H54 (cell line): ENCODE results near the gene TRIM62.

Experiments
- DNase-seq: peaks from one replicate; pipeline ENCODE4 v3.0.0; 2011; ENCODE audit warnings: low spot score, mixed read lengths; ENCODE audit not compliant: insufficient read length
- FAIRE-seq: peaks from 3 replicates; lab custom pipeline; 2011; peaks lifted over from hg19 to GRCh38; lab: Jason Lieb, UNC
- POLR2A ChIP-seq: IDR thresholded peaks from 2 replicates; pipeline ENCODE4 v1.6.1; 2011; ENCODE audit warnings: low read depth, mild to moderate bottlenecking, low read length

The TRIM62 gene

DNA sequence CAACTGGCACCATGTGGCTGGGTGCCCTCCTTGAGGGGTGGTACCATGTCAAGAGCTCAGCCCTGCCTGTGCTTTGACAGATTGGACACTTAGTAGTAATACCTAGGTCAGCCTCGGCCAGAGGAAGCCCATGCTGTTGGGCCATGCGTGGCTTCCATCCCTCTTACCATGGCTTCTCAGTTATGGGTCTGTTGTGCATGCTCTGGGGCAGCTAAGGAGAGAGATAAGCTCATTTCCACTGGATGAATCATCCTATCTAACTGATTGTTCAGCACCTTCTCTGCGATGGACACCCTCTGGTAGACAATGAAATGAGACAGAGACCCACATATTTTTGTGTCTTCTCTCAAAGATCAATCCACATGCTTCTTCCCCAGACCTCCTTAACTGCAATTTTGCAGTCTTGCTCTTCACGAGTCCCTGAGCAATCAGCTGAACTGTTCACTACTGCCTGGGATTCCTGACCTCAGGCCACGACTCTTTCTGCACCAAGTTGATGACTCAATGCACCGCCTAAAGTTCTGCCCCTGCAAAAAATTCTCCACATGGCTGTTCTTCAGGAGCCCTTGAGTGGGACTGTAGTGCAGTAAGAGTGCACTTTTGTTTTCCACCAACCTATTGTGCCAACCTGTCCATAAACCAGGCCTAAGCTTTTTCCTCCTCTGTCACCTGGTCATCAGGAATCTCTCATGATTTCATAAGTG is 6.9 kb upstream of the TRIM62 start:
- DNase-seq, result no peak
- no peak for TF ChIP-seq POLR2A
- no peak for FAIRE-seq

DNA sequence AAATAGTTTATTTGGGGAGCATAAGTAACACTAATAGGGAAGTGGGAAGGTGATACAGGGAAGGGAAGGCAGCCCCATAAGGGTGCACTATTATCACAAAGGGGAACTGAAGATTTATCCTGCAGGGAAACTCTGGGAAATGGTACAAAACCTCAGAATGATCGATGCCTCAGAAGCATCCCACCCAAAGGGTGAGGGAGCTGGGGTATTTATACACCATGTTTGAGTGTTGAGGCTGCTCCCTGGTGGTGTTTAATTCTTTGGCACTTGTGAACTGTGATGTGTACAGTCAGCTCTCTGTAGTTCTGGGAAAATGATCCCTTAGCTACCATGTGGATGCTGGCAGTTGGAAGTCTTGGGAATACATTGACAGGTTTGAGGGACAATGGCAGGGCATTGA is 5.1 kb upstream of the TRIM62 start:
- DNase-seq (no peak), FAIRE-seq (no peak)
- no peak for TF ChIP-seq POLR2A

DNA sequence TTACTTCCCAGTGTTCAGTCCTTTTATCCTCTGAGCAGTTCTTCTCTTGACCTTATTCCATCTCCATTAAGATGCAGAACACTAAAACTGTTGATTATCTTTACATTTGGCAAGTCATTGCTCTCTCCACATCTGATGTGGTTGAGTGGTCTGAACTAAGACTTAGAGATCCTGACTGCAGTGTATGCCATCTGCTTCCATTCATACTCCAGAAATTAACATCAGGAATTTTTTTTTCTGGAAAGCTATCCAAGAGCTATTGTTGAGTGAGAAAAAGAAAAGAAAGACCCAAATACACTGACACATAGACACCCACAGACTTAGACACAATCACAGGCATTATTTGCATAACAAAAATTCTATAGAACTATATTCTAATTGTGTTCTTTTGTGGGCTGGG is 3.7 kb upstream of the TRIM62 start:
- DNase-seq (no peak), FAIRE-seq (no peak)
- TF ChIP-seq POLR2A, result no peak

DNA sequence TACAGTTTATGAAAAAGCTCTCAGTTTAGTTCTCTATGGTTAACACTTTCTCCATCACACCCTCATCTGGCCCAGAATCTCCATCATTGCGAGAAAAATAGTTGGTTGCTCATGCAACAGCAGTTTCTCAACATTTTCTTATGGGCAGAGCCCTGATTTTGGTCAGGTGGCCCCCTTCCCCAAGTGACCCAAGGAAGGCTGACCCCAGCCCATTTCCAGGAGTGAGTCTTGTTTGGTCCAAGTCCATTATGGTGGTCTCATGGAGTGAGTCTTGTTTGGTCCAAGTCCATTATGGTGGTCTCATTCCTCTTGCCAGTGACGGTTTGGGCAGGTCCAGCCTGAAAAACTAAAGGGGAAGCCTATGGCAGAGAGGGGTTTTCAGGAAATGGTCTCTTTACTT is 1.5 kb upstream of the TRIM62 start:
- DNase-seq (no peak), FAIRE-seq (no peak)
- no peak for TF ChIP-seq POLR2A

DNA sequence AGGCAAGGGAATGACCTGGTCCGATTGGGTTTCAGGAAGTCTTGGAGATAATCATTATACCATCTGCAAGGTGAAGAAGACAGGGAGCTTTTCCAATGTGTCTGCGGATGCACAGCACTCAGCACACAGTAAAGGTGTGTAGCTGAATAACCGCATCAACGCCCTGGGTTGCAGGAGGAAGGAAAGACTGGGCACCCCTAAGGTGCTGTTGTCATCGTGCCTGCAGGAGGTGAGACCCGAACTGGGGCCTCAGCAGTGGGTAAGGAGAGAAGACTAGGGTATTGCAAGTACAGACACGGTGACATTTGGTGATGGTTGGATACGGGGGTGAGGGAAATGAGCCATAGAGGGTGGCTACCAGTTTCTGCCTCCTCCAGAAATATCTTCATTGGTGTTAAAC is 1.1 kb upstream of the TRIM62 start:
- no peak for TF ChIP-seq POLR2A
- no peak for FAIRE-seq
- no peak for DNase-seq

DNA sequence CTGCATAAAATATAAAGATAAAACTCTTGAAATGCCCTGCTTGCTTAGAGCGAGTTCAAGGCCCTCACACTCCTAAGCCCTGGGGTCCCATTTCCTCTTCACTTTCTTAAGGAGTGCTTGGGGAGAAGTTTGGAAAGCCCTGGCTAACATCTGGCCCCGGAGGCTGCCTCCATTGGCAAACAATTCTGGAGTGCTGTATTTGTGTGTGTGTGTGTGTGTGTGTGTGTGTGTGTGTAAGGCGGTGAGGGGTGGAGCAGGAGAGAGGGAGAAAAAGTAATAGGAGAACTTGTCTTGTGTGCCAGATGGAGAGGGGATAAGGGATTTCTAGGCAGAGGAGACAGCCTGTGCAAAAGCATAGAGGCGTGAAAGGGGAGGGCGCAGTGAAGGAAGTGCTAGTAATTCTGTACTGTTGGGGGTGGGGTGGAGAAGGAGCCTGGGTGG is 578 bp upstream of the TRIM62 start:
- FAIRE-seq (no peak), DNase-seq (no peak)
- no peak for TF ChIP-seq POLR2A

DNA sequence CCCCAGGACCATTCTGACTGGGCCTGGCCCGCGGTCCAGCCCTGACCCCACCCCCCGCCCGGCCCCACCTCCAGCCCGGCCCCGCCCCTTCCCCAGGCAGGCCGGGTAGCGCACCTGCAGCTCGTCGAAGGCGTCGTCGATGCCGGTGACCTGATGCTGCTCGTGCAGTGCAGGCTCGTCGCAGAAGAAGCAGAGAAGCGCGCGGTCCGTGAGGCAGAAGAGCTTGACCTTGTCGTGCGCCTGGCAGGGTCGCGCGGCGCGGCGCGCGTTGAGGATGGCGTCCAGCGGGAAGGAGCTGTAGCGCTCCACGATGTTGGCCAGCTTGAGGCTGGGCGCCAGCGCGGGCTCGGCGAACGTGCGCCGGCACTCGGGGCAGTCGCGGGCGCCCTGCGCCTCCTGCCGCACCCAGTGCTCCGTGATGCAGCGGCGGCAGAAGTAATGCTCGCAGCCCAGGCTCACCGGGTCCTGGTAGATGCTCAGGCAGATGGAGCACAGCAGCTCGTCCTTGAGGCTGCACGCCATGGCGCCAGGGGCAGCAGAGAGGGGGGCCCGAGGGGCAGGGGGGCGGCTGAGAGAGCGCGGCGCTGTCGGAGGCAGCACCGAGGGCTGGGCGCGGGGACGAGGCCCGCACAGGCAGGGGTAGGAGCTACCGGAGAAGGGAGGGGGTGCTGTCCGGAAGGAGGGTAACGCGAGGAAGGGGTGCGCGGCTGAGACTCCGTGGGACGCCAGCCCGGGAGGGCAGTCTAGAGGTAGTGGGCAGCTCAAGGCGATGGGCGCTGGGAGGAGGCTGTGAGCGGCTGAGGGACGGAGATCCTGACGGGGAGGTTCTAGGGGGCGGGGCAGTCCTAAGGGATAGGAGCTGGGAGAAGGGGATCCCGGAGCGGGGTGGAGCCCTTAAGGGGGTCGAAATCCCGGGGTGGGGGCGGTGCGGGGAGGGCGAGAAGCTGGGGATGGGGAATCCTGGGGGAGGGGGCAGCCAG is 642 bp downstream of the TRIM62 start:
- peak; percentile 91 for DNase-seq
- no peak for FAIRE-seq
- no peak for TF ChIP-seq POLR2A

DNA sequence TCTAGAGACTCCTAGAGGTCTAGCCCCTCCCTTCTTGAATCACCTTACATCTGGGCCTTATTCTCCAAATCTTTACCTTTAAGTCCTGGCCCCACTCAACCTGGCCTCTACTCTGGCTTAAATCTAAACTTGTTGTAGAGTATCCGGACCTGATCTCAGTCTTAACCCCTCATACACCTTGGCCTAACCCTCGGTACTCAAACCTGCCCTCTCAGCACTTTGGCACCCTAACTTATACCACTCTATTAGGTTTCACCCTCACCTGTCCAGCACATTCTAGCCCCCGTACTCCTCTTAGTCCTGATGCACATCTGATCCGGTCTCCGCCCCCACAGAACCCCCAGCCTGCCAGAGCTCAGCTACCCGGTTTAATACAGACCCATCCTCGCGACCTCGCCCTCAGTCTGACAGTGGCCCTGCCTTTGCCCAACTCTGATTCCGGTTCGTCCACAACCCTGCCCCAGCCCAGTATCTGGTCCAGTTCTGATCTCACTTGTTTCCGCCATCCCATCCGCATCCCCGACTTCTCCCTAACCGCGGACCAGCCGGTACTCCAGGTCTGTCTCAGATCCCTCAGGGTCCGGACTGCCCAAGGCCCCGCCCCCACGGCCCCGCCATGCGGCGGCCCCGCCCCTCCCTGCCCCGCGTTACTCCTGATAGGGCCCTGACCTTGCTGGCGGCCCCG is 1.5 kb downstream of the TRIM62 start:
- FAIRE-seq (no peak), DNase-seq (no peak)
- no peak for TF ChIP-seq POLR2A

DNA sequence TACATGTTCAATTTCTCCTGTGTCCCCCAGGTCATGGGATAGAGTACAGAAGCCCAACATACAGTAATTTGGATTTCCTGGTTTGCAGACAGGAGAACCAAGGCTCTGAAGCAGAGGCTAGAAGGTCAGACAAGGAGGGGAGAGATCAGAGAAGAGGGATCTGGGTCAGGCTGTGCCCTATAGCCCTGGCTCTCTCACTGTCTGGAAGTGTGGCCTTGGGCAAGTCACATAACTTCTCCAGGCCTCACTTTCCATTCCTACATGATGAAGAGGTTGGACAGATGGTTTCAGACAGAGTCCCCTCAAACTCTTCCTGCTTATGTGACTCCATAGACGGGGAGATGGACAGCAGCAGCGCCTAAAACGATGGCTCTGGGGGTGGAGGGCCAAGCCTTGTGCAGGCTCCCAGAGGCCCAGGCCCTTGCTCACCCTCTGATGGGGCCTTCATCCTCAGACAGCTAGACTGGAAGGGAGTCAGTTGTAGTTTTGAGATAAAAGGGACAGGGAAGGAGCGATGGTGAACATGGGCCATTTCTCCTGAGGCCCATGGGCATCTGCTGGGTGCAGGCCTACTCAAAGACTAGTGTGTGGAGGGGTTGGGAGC is 2.9 kb downstream of the TRIM62 start:
- FAIRE-seq (no peak), DNase-seq (no peak)
- no peak for TF ChIP-seq POLR2A

DNA sequence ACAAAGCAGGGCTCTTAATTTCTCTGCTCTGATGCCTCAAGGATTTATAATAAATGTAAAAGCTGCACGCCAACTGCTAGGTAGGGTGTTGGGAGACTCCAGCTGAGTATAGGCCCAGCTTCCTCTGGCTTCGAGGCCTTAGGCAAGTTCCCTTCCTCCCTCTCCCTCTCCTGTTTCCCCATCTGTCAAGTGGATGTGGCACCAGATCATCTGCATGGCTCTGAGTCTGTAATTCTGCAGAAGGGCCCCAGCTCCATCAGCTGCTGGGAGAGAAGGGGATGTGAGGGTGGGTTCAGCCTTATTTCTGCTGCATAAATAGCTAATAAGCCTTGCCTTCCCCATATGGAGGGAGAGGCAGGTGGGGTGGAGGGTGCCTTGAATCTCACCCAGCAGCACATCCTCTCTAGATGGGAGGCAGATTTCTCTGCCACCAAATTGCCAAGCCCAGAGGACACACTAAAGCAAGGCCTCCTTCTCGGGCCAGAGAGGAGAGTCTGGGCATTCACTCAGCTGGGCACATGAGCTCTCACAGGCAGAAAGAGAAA is 3.8 kb downstream of the TRIM62 start:
- no peak for FAIRE-seq
- no peak for TF ChIP-seq POLR2A
- no peak for DNase-seq

DNA sequence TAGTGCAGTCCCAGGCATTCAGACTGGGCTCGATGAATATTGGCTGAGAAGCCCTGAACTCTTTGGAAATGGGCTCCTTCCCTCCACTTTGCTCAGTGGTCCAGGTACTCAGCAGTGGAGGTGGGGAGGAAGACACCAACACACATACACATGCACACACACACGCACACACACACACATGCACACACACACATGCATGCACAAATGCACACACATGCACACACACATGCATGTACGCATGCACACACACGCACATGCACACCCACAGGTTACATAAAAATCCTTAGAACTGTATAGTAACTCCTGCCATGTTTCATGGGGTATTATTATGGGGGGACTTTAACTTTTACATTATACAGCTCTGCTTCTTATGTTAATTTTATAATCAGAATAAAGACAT is 5.0 kb downstream of the TRIM62 start:
- TF ChIP-seq POLR2A, result no peak
- DNase-seq (no peak), FAIRE-seq (no peak)

DNA sequence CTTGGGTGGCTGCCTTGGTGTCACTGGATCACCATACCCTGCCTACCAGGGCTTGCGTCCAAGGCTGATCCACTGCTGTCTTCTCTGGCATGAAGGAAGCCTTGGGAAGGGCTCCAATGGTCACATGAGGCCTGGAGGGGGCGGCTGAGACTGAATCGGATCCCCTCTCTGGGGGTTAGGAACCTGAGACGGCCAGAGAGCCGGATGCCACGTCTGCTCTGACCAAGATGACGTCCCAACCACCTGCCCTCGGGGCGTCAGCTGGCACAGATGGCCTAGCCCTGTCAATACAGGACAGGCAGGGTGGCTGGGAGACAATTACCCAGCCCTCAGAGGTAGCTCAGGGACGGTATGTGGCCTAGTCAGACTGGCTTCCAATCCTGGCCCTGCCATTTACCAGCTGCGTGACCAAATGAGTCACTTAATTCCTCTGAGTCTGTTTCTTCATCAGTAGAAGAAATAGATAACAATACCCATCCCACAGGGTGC is 5.4 kb downstream of the TRIM62 start:
- no peak for DNase-seq
- TF ChIP-seq POLR2A, result no peak
- no peak for FAIRE-seq

DNA sequence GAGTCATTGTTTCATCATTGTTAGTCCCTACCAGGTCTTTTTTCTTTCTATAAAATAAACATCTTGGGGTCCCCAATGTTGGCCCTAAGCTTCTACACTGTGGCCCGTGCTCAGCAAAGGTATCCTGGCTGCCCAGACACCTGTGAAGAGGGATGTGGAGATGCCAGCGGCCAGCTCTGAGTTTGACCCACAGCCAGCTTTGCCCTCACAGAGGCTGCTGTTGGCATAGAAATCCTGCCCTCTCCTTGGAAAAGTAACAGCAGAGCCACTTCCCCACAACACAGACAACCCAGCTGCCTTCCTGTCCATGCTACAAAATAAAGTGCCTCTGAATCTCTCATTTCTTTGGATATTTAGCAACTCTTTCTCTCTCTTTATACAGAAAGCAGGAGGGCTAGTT is 6.0 kb downstream of the TRIM62 start:
- TF ChIP-seq POLR2A, result no peak
- no peak for FAIRE-seq
- DNase-seq, result no peak
